ENCODE data around the gene FSTL3. TPM values are rescaled to one million over a fixed set of nuclear protein-coding genes. Genes with fewer than 3 reads are reported as not detected.

Gene FSTL3
- total RNA-seq, 5 donors from 2014 or later (not counting 1 experiment from before 2014, with no cell fraction given), result 2.0 to 5.3 (median 4.1) TPM

DNA sequence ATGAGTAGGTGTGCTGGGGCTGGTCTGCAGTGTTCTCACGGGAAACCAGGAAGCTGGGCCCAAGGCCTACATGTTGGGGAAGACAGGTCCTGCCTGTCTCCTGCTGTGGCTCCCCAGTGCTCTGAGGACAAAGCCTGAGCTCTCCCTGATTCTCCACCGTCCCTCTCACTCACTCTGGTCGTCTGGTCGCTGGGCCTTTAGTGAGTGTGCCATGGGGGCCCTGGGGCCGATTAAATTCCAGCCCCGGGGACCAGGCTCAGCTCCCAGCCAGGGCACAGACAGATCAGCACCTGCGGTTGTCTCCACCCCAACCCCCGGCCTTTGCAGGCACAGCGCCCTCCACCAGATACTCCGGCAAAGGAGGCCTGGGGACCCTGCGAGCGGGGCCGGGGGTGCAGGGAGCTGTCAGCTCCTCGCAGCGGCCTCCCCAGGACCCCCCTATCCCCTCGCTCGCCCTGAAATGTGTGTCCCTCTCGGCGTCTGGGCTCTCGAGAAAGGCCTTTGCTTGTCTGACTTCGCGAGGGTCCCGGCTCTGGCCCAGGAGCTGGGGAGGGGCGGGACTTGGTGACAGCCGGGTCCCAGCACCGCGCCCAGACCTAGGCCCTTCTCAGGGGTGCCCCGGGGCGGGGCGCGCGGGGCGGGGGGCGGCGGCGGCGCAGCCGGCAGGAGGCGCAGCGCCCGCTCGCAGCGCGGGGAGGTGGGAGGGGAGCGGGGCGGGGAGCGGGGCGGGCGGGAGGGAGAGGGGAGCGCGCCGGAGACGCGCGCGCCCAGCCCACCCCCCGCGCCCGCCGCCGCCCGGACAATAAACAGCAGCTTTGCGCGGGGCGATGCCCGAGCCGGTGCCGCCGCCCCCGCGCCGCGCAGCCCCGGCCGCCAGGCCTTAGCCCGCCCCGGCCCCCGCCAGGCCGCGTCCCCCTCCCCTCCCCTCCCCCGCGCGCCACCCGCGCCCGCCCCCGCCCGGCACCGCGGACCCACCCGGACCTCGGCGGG lies 32.3 kb downstream of the FSTL3 start, which contains the start of gene PALM:
Gene PALM (plus strand): TSS at position 782 of the 990 bp plus-strand sequence. CDS start 212 bp downstream, outside the sequence.
- peak within 1 kb of the TSS in 1 of 2 donors; percentile 23 for H3K4me3 ChIP-seq (ENCODE audit: control insufficient read depth in 1 of 2, extremely low read depth in 1 of 2, low read length in 1 of 2)

DNA sequence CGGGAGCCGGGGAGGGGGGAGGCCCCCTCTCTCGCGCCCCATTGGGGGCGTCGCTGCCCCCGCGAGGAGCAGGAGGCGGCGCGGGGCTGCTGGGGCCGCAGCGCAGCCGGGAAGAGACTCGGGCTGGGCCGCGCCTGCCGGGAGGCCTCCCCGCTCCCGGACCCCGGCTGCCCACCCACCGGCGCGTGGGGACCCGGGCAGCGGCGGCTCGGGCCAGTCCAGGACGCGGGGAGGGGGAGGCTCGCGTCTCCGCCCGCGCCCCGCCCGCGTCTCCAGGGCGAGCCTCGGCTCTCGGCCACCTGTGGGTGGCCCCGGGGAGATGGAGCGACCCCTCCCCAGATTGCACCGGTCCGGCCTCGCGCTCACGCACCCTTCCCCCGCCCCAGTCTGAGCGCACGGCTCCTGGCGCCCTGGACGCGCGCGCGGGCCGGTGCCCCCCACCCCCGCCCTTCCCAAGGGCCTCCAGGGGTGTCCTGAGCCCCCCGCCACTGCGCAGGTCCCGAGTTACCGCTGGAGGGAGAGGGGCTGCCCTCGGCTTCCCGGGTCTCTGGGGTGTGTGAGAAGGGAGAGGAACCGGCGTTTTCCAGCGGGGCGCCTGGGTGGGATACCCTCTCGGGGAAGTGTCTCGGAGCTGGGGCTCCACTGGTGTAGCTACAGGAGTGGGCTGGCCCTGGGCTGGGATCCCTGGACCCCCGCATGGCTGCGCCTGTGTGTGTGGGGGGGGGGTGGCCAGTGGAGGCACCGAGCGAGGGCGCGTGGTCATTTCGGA lies 33.2 kb downstream of the FSTL3 start:
- Mint-ChIP-seq H3K9me3 (no peaks in the 10 kb centered on the region), H3K27ac (no peak overlapping the region), H3K27me3 (peaks cover 8 to 34% of the 10 kb centered on the region in 2 donors), H3K4me3 (no peak overlapping the region), H3K36me3 (no peaks in the 10 kb centered on the region), H3K4me1 (peaks cover 0 to 8% (median 4%) of the 10 kb centered on the region in 3 donors)
- CTCF ChIA-PET, result no interaction called here
- Histone ChIP-seq H3K9me3 (no peaks in the 10 kb centered on the region), H3K36me3 (ENCODE audit: control insufficient read depth in 2 of 2, extremely low read depth in 1 of 2, insufficient read depth in 1 of 2, low read length in 1 of 2) (no peaks in the 10 kb centered on the region), H3K4me3 (ENCODE audit: control insufficient read depth in 1 of 2, extremely low read depth in 1 of 2, low read length in 1 of 2) (no peak overlapping the region), H3K4me1 (ENCODE audit: control insufficient read depth in 1 of 2, extremely low read depth in 1 of 2, insufficient read depth in 2 of 2, low read length in 2 of 2) (peaks cover 0 to 8% of the 10 kb centered on the region in 2 experiments), H3K27ac (ENCODE audit: low read length) (no peak overlapping the region), H3K27me3 (replicated peaks in 1 of 2; ENCODE audit: control insufficient read depth in 2 of 2, extremely low read depth in 1 of 2, insufficient read depth in 2 of 2, low read length in 1 of 2) (peaks cover 0 to 67% of the 10 kb centered on the region in 2 experiments)
- DNase-seq (no peak), ATAC-seq (replicated peaks in 1 of 4) (no peak)
- POLR2A ChIA-PET, result no interaction called here
- 4% methylated on average over 57 of the region's 78 CpGs for WGBS (ENCODE audit: insufficient coverage)

More for the DNA sequence above, 32.3 kb downstream of the FSTL3 start, which contains the start of gene PALM:
- no peak within 1 kb of the TSS for H3K27ac ChIP-seq (ENCODE audit: low read length)
- ChIA-PET POLR2A (no interaction called here), CTCF (no interaction called here)
- WGBS (ENCODE audit: insufficient coverage), result 52% methylated on average over 23 of the region's 93 CpGs
- H3K36me3 ChIP-seq (ENCODE audit: control insufficient read depth in 2 of 2, extremely low read depth in 1 of 2, insufficient read depth in 1 of 2, low read length in 1 of 2), result no peaks in the 10 kb centered on the region
- H3K27ac Mint-ChIP-seq, result no peak within 1 kb of the TSS
- peak within 1 kb of the TSS; percentile 21 to 59 (median 54) for H3K4me3 Mint-ChIP-seq
- H3K27me3 ChIP-seq (replicated peaks in 1 of 2; ENCODE audit: control insufficient read depth in 2 of 2, extremely low read depth in 1 of 2, insufficient read depth in 2 of 2, low read length in 1 of 2), result peaks cover 0 to 72% of the 10 kb centered on the region in 2 experiments
- peaks cover 8 to 34% of the 10 kb centered on the region in 2 donors for H3K27me3 Mint-ChIP-seq
- no peaks in the 10 kb centered on the region for H3K36me3 Mint-ChIP-seq
- H3K4me1 ChIP-seq (ENCODE audit: control insufficient read depth in 1 of 2, extremely low read depth in 1 of 2, insufficient read depth in 2 of 2, low read length in 2 of 2), result peaks cover 0 to 17% of the 10 kb centered on the region in 2 experiments
- ATAC-seq (replicated peaks in 1 of 4) (no peak), DNase-seq (peak in 4 of 35 experiments; percentile 8 to 22 (median 16))
- H3K9me3 Mint-ChIP-seq, result no peaks in the 10 kb centered on the region
- no peaks in the 10 kb centered on the region for H3K9me3 ChIP-seq
- H3K4me1 Mint-ChIP-seq, result peaks cover 1 to 11% (median 5%) of the 10 kb centered on the region in 3 donors

DNA sequence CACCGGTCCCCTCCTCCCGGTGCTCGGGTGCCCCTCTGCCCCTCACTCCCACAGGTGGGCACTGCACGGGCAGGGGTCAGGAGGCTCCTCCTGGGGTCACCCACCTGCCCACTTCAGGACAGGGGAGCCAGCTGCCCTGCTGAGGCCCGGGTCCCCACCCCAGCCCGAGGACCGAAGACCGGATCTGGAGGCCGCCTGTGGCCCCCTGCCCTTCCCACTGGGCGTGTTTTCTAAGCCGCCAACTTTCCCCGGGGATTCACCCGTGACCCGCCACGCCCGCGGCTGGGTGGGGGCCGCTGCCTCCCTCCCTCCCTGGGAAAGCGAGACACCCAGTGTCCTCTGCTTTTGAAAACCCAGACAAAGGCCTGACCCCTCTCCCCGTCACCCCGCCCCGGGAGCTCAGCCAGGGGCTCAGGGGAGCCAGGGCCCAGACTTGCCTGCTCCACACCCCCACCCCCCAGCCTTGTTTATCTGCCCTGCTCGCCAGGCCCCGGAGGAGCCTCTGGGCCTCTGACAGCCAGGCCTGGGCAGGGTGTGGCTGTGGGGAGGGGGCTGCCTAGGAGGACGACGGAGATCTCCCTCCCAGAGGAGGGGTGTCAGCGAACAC lies 33.9 kb downstream of the FSTL3 start:
- CTCF ChIA-PET, result no interaction called here
- DNase-seq (no peak), ATAC-seq (replicated peaks in 1 of 4) (peak in 1 of 4 experiments; percentile 9)
- peaks cover 0 to 6% (median 2%) of the 10 kb centered on the region in 3 donors for H3K4me1 Mint-ChIP-seq
- Histone ChIP-seq H3K9me3 (no peaks in the 10 kb centered on the region), H3K4me1 (ENCODE audit: control insufficient read depth in 1 of 2, extremely low read depth in 1 of 2, insufficient read depth in 2 of 2, low read length in 2 of 2) (peaks cover 0 to 3% of the 10 kb centered on the region in 2 experiments), H3K36me3 (ENCODE audit: control insufficient read depth in 2 of 2, extremely low read depth in 1 of 2, insufficient read depth in 1 of 2, low read length in 1 of 2) (no peaks in the 10 kb centered on the region), H3K27me3 (replicated peaks in 1 of 2; ENCODE audit: control insufficient read depth in 2 of 2, extremely low read depth in 1 of 2, insufficient read depth in 2 of 2, low read length in 1 of 2) (peaks cover 0 to 63% of the 10 kb centered on the region in 2 experiments), H3K4me3 (ENCODE audit: control insufficient read depth in 1 of 2, extremely low read depth in 1 of 2, low read length in 1 of 2) (no peak overlapping the region), H3K27ac (ENCODE audit: low read length) (no peak overlapping the region)
- POLR2A ChIA-PET, result no interaction called here
- WGBS (ENCODE audit: insufficient coverage), result 64% methylated on average over 12 of the region's 27 CpGs
- H3K27me3 Mint-ChIP-seq, result peaks cover 8 to 34% of the 10 kb centered on the region in 2 donors
- no peak overlapping the region for H3K27ac Mint-ChIP-seq
- peak overlapping the region in 1 of 3 donors; percentile 9 for H3K4me3 Mint-ChIP-seq
- no peaks in the 10 kb centered on the region for H3K9me3 Mint-ChIP-seq
- H3K36me3 Mint-ChIP-seq, result no peaks in the 10 kb centered on the region

GRCh38 chr19:710767-711166 lies 34.6 kb downstream of the FSTL3 start:
- H3K4me3 Mint-ChIP-seq, result peak overlapping the region in 2 of 3 donors; percentile 9 to 17

DNA sequence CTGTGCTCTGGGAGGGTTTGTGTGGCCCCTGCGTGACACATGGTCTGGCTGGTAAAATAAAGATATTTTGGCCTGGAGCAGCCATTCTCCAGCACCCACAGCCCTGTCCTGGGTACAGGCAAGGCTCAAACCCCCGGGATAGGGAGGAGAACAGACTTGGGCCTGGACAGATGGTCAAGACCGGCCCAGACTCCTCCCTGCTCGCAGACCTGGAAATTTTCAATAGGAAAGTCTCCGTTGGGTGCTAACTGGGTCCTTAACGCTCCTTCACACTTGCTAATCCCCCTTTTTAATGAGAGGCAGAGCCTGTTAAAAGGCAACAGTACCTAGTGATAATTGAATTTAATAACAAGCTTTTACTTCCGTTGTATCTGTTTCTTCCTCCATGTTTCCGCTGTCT lies 35.1 kb downstream of the FSTL3 start:
- Histone ChIP-seq H3K4me1 (ENCODE audit: control insufficient read depth in 1 of 2, extremely low read depth in 1 of 2, insufficient read depth in 2 of 2, low read length in 2 of 2) (peaks cover 0 to 3% of the 10 kb centered on the region in 2 experiments), H3K36me3 (ENCODE audit: control insufficient read depth in 2 of 2, extremely low read depth in 1 of 2, insufficient read depth in 1 of 2, low read length in 1 of 2) (no peaks in the 10 kb centered on the region), H3K27ac (ENCODE audit: low read length) (no peak overlapping the region), H3K9me3 (no peaks in the 10 kb centered on the region), H3K27me3 (replicated peaks in 1 of 2; ENCODE audit: control insufficient read depth in 2 of 2, extremely low read depth in 1 of 2, insufficient read depth in 2 of 2, low read length in 1 of 2) (peaks cover 0 to 64% of the 10 kb centered on the region in 2 experiments), H3K4me3 (ENCODE audit: control insufficient read depth in 1 of 2, extremely low read depth in 1 of 2, low read length in 1 of 2) (no peak overlapping the region)
- H3K27ac Mint-ChIP-seq, result no peak overlapping the region
- H3K9me3 Mint-ChIP-seq, result peaks cover 5% of the 10 kb centered on the region in 3 donors
- 83% methylated on average over 2 of the region's 8 CpGs for WGBS (ENCODE audit: insufficient coverage)
- peaks cover 0 to 6% (median 2%) of the 10 kb centered on the region in 3 donors for H3K4me1 Mint-ChIP-seq
- H3K4me3 Mint-ChIP-seq, result no peak overlapping the region
- ChIA-PET CTCF (no interaction called here), POLR2A (no interaction called here)
- peaks cover 3% of the 10 kb centered on the region for H3K36me3 Mint-ChIP-seq
- no peak for ATAC-seq (replicated peaks in 1 of 4)
- no peak for DNase-seq
- peaks cover 17 to 34% of the 10 kb centered on the region in 2 donors for H3K27me3 Mint-ChIP-seq

More at GRCh38 chr19:710767-711166, 34.6 kb downstream of the FSTL3 start:
- POLR2A ChIA-PET, result no interaction called here
- Mint-ChIP-seq H3K4me1 (peaks cover 0 to 6% (median 2%) of the 10 kb centered on the region in 3 donors), H3K9me3 (peaks cover 5% of the 10 kb centered on the region in 3 donors), H3K27ac (no peak overlapping the region), H3K36me3 (peaks cover 3% of the 10 kb centered on the region), H3K27me3 (peaks cover 14 to 34% of the 10 kb centered on the region in 2 donors)
- H3K27ac ChIP-seq (ENCODE audit: low read length), result no peak overlapping the region
- ATAC-seq (replicated peaks in 1 of 4) (no peak), DNase-seq (no peak)
- H3K4me1 ChIP-seq (ENCODE audit: control insufficient read depth in 1 of 2, extremely low read depth in 1 of 2, insufficient read depth in 2 of 2, low read length in 2 of 2), result peaks cover 0 to 3% of the 10 kb centered on the region in 2 experiments
- no peaks in the 10 kb centered on the region for H3K9me3 ChIP-seq
- CTCF ChIA-PET, result no interaction called here
- no peak overlapping the region for H3K4me3 ChIP-seq (ENCODE audit: control insufficient read depth in 1 of 2, extremely low read depth in 1 of 2, low read length in 1 of 2)
- H3K27me3 ChIP-seq (replicated peaks in 1 of 2; ENCODE audit: control insufficient read depth in 2 of 2, extremely low read depth in 1 of 2, insufficient read depth in 2 of 2, low read length in 1 of 2), result peaks cover 0 to 63% of the 10 kb centered on the region in 2 experiments
- 91% methylated on average over 16 of the region's 21 CpGs for WGBS (ENCODE audit: insufficient coverage)
- no peaks in the 10 kb centered on the region for H3K36me3 ChIP-seq (ENCODE audit: control insufficient read depth in 2 of 2, extremely low read depth in 1 of 2, insufficient read depth in 1 of 2, low read length in 1 of 2)

Measured in T-cell (primary cell).